ENCODE results near the gene SLC2A8.

SLC2A8 gene

GRCh38 chr9:127437497-127438264 lies 40.7 kb downstream of the SLC2A8 start:
- DNase-seq, result peak; percentile 42

DNA sequence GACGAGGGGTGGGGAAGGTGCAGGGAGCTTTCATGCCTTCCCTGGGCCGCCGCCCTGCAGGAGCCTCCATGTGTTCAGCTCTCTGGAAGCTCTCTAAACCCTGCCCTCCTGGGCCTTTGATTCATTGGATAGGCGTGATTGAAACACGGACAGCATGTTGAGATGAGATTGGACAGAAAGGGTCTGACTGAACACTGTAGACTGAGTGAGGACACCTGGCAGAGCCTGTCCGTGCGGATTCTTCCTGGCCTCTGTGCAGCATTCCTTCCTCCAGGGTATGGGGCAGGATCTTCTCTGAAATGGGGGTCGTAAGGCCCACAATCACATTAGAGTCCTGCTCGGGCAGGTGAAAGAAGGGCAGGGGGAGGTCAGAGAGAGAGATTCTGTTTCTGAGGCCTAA lies 41.4 kb downstream of the SLC2A8 start:
- DNase-seq, result no peak

GRCh38 chr9:127444283-127444920 lies 47.4 kb downstream of the SLC2A8 start:
- DNase-seq, result no peak

DNA sequence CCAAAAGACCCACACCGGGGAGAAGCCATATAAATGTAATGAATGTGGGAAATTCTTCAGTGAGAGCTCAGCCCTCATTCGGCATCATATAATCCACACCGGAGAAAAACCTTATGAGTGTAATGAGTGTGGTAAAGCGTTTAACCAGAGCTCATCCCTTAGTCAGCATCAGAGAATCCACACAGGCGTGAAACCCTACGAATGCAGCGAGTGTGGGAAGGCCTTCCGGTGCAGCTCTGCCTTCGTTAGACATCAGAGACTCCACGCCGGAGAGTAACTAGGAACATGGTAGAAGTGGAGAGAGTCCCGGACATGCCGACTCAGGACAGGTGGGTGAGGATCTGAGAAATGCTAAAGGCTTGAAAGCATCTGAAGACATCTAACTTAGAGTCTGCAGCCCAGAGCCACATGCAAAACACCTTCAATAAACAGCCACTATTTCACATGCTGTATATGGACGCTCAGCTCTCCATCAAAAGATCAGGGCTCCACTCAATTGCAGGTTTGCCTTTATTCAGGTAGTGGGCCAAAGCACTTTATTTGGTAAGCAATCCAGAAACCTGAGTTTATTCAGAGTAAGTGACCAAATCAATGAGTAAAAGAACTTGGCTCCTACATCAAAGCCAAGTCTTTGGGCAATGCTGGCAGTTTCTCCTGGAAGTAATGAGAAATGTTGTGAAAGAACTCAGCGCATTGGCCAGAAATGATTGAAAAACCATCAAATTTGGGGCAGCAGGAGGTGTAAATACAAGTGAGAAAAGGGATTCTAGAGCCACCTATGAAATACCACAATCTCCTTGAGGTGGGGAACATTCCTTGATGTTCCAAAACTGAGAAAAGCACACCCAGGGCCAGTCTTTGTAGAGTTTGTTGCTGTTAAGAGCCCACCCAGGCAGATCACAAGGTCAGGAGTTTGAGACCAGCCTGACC lies 48.2 kb downstream of the SLC2A8 start:
- DNase-seq, result no peak

- no peak for DNase-seq
These were observed 49.1 kb downstream of the SLC2A8 start for GRCh38 chr9:127445851-127446712.

GRCh38 chr9:127446713-127447415 lies 49.9 kb downstream of the SLC2A8 start:
- no peak for DNase-seq

DNA sequence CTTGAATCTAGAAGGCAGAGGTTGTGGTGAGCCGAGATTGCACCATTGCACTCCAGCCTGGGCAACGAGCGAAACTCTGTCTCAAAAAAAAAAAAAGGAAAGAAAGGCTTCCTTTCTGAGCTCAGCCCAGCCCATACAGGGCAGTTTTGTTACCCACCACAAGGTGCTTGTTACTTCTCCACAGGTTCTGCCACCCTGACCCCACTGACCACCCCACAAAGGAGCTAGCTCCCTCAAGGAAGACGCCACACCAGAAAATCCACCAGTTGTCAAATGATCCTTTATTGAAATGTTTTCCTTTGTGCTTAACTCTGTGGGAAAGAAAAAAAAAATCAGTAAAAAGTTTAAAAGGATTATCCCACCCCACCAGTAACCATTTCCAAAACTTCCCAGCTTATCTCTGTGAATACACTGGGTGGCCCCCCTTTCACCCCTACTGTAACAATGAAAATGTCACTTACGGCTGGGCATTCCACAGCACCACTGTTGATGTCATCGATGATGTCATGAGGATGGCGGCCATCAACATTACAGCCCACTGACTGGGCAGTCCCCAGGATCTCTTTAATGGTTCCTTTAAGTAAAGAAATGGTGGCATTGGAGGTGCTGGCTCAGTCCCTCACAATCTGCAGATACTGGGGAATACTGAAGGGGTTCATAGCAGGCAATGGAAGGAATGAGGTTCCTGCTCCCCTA lies 50.6 kb downstream of the SLC2A8 start:
- DNase-seq, result no peak

DNA sequence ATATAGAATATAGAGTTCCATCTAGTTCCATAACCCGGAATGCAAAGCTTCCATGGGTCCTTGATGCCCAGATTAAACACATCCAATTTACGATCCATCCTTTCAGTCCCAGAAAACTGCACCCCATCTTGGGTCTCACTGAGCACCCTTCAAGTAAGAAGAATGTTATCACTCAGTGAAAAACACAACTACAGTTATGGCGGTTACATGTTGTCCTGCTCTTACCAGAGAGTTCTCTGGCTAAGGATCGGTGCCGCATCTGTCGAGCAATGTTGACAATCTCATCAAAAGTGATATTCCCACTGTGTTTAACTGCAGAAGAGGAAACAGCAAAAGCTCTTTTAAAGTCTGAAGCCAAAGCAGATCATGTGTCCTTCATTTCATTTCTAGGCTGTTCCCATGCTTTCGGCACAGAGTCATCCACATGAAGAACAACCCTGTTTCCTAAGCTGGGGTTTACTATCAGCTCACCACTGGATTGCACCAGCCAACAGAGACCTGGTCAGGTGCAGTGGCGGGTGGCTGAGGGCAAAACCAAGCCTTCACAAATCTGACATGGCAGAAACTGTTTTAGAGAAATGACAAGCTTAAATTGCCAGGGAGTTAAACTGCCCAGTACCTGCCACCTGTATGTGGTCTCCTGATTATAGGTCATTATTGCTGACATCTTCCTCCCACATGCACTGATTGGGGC lies 51.3 kb downstream of the SLC2A8 start:
- DNase-seq, result no peak

DNA sequence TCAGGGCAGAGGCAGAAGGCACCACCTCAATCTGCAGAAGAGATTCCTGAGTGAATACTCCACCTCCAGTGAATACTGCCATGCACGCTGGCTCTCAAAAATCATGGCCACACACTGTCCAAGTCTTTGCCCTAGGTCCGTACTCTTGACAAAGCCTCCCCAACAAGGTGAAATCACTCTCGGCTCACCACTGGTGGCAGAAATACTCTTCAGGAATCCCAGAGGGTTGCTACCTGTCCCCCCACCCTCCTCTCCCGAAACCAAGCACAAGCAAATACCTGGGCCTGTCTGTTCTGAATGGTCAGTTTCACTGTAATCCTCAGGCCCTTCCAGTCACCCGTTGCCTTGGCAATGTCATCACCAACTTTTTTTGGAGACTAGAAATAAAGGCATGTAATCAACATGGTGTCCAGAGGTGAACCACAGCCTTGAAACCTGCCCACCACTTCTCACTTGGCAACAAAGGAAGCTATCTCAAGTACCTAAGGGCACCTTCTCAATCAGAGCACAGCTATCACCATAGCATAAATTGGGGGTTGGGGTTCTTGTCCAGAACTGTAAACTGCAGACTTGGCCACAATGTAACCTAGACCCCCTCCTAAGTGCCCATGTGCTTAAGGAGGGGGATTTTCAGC lies 52.5 kb downstream of the SLC2A8 start:
- peak; percentile 26 for DNase-seq

- DNase-seq, result peak; percentile 18
These were observed 53.3 kb downstream of the SLC2A8 start for GRCh38 chr9:127450243-127450760.

GRCh38 chr9:127450830-127451607 lies 54.0 kb downstream of the SLC2A8 start, which contains the start of the genes LRSAM1 and RPL12:
Gene LRSAM1 (plus strand): TSS chr9:127451510. CDS start chr9:127454528, 3,018 bp downstream.
Gene RPL12 (minus strand): TSS chr9:127451406. CDS start chr9:127451317, 89 bp downstream.
- DNase-seq, result peak; percentile 98

DNA sequence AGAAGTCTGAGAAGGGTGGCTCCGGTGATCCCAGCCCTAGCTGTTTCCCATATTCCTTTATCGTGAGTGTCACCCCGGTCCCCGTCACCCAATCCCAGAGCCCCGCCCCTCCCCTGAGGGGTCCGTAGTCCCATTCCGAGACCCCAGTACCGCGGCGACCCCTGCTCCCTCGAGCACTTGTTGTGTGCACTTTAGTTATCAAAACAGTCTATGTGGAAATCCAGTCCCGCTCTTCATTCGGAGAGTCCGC lies 54.6 kb downstream of the SLC2A8 start:
- no peak for DNase-seq

- peak; percentile 59 for DNase-seq
These were observed 55.1 kb downstream of the SLC2A8 start for GRCh38 chr9:127451858-127452656.

- DNase-seq, result no peak
These were observed 55.7 kb downstream of the SLC2A8 start for GRCh38 chr9:127452691-127453090.

DNA sequence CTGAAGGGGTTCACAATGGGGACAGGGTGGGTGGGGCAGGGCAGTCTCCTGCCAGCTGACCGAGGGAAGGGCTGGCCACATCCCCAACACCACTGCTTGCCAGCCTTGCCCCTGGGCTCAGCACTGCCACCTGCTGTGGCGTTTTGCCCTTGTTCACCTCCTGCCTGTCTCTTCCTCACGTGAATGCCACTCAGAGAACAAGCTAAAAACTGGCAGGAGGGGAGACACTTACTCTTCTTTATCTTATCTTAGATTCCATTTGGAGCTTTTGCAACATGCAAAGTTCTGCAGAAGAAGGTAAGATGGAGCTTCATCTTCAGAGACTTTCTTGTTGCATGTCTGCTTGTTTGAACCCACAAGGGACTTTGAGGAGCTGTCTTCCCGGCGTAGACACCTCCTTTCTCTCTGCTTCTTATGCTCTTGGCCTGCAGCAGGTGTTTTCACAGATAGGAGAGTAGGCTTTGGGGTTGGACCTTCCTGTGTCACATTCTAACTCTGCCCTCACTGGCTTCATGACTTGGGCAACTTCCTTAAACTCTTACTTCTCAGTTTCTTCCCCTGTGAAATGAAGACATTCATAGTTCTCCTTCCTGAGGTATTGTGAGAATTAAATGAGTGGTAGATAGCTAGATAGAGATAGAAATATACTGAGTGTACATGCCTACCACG lies 58.5 kb downstream of the SLC2A8 start:
- DNase-seq, result peak; percentile 35

DNA sequence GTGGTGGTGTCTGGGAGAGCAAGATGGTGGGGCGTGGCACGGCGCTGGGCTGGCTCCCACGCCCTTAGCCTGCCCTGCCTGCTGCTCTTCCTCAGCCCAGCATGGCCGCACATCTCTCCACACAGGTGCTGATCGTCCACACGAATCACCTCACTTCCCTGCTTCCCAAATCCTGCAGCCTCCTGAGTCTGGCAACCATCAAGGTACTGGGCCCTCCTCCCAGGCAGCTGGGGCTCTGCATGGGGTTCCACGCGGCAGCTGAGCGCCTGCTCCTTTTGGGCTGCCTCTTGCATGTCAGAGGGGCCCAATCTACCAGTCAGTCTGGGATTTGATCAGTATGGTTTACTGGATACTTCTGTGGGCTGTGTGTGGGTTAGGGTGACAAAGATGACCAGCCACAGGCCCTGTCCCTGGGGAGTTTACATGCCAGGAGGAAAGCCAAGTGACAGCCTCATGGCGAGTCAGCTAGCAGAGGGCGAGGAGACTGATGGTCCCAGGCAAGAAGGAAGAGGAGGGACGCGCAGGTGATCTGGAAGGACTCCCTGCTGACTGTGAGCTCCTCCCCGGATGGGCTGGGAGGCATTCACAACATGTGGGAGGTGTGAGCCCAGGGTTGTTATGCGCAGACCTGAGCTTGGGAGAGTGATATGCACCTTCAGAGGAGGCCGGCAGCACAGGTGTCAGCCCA lies 60.4 kb downstream of the SLC2A8 start:
- DNase-seq, result no peak
